Measurements from ENCODE around the gene GPR137C. TPM values are rescaled to one million over a fixed set of nuclear protein-coding genes. Genes with fewer than 3 reads are reported as not detected.

GPR137C gene
- total and polyA plus RNA-seq, 10 of the 15 experiments (the other 5 are each of a cell fraction or from before 2014, with no cell fraction given), result 0.03 to 0.72 (median 0.22) TPM

DNA sequence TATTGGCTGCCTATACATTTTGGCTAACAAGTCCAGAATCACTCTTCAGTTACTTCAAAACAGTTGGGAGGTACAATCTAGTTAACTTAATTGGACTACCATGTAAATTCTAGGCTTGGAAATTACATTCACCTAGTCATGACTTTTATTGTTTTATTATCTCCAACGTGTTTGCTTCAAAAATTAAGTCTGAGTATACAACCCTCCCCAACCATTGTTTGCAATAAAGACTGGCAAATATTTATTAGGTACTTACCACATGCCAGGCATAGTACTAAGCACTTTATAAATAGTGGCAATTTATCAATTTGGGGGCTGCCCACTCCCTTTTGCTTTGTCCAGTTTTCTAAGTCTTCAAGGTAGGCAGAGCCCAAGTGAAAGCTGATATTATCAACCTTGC lies 30.6 kb upstream of the GPR137C start (continued):
- TF ChIP-seq GATAD2B (conservative IDR thresholded peaks at IDR 0.05; ENCODE audit: low read depth) (no peak), GABPA (IDR thresholded peaks at IDR 0.05; ENCODE audit: low read depth) (no peak)

DNA sequence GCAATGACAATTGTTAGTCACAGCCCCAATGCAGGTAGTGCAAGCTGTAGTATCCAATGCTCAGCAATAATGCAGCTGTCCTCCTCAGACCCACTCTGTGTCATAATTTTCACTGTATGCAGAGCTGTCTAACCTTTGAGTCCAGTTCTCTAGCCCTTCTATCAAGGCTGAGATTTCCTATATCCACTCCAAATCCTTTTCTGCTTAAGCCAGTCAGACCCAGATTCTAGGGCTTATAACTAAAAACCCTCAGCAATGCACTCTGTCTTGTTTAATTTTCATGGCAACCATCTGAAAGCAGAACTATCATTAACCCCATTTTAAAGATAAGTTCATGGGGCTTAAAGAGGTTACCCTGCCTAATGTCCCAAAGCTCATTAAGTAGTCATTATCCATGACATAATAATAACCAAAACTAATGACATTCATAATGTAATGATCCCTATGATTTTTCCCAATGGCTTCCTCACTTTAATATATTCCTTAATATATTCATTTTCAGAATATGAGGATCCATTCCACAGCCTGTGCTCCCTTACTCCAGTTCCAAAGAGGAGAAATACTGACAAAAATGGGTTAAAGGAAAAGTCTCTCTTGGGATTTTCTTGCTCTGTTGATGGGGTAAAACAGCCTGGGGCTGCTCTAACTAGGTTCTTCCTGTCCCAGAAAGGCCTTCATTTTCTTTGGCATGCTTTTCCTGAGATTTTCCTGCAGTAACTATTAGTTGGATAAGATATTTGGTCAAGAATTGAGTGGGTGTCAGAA lies 29.9 kb upstream of the GPR137C start:
- Histone ChIP-seq H2AFZ (ENCODE audit: control insufficient read depth, low read depth, low read length) (no peak overlapping the region), H3K4me1 (ENCODE audit: control insufficient read depth, insufficient read depth, low read length) (no peaks in the 10 kb centered on the region), H3K4me3 (no peak overlapping the region), H3K36me3 (ENCODE audit: control insufficient read depth in 2 of 2, insufficient read depth in 2 of 2, low read length in 1 of 2) (no peaks in the 10 kb centered on the region), H3K27ac (ENCODE audit: control insufficient read depth, insufficient read depth) (no peak overlapping the region), H3K4me2 (ENCODE audit: control insufficient read depth, insufficient read depth) (no peak overlapping the region), H3K9ac (ENCODE audit: control insufficient read depth, insufficient read depth, low read length) (no peak overlapping the region), H3K79me2 (ENCODE audit: control insufficient read depth, insufficient read depth, low read length) (no peaks in the 10 kb centered on the region), H3K27me3 (replicated peaks in 1 of 2; ENCODE audit: control insufficient read depth in 2 of 2, insufficient read depth in 2 of 2, low read length in 1 of 2) (no peaks in the 10 kb centered on the region), H4K20me1 (ENCODE audit: control insufficient read depth, insufficient read depth) (no peaks in the 10 kb centered on the region), H3K9me3 (replicated peaks; ENCODE audit: control insufficient read depth, insufficient read depth, low read length) (no peaks in the 10 kb centered on the region)
- intact Hi-C loops (cut with micrococcal nuclease; ENCODE audit: unreplicated experiment) (no loop called here), in situ Hi-C loops (cut with MboI) (no loop called here)
- BruUV-seq (replicated peaks), result no TSS peak
- CTCF ChIA-PET, result interaction anchor here (1.6 kb wide), 1 partner anchor 223 kb away, joined by 3 read pairs; no protein-coding TSS in a partner anchor
- POLR2A ChIA-PET, result interaction anchor here (0.6 kb wide), 1 partner anchor 76 kb away, joined by 3 read pairs; no protein-coding TSS in a partner anchor
- no peak for DNase-seq (ENCODE audit: low read depth, low spot score)
- SMC1A ChIA-PET (ENCODE audit: uncharacterized antibody, unreplicated experiment), result no interaction called here
- RAD21 ChIA-PET (ENCODE audit: unreplicated experiment), result no interaction called here
- no peak for FAIRE-seq
- no peak for ATAC-seq
- TF ChIP-seq, protein P1, sequence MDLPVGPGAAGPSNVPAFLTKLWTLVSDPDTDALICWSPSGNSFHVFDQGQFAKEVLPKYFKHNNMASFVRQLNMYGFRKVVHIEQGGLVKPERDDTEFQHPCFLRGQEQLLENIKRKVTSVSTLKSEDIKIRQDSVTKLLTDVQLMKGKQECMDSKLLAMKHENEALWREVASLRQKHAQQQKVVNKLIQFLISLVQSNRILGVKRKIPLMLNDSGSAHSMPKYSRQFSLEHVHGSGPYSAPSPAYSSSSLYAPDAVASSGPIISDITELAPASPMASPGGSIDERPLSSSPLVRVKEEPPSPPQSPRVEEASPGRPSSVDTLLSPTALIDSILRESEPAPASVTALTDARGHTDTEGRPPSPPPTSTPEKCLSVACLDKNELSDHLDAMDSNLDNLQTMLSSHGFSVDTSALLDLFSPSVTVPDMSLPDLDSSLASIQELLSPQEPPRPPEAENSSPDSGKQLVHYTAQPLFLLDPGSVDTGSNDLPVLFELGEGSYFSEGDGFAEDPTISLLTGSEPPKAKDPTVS (IDR thresholded peaks at IDR 0.05; ENCODE audit: low read depth, low read length), result no peak
- TF ChIP-seq ATF7 (IDR thresholded peaks at IDR 0.05; ENCODE audit: low read depth) (no peak), NFYB (IDR thresholded peaks at IDR 0.05; ENCODE audit: insufficient read depth, low read depth, low read length) (no peak), TCF3 (IDR thresholded peaks at IDR 0.05; ENCODE audit: borderline replicate concordance, insufficient read depth, low read depth, low read length) (no peak), MEF2B (IDR thresholded peaks at IDR 0.05; ENCODE audit: partially characterized antibody, poor library complexity, severe bottlenecking) (no peak)

Measured in GM12878 (cell line).